ENCODE results near the gene INO80B.
A peak's percentile ranks its signal among the peaks of the same experiment; 100 is the strongest.

Gene INO80B

GRCh38 chr2:74503506-74504475, 48.9 kb downstream of the INO80B start:
- DNase-seq: no peak

- no peak for DNase-seq
Measured at GRCh38 chr2:74504591-74504990, 49.7 kb downstream of the INO80B start.

- no peak for DNase-seq
Measured at GRCh38 chr2:74505448-74506246, 50.8 kb downstream of the INO80B start.

GRCh38 chr2:74507145-74507925, 52.4 kb downstream of the INO80B start, which contains the start of gene PCGF1:
TSS of gene PCGF1 (minus strand) at chr2:74507695. CDS start at chr2:74507668, 27 bp downstream.
- peak; percentile 80 for DNase-seq

All from NCI-H187 treated with DMSO at 0.1 percent for 48 hours (cell line).